22Rv1 (cell line): ENCODE results near the gene PCDH9.

Source experiments
- CTCF ChIP-seq: fragments of 450-650 bp; IDR thresholded peaks from 2 replicates; pipeline ENCODE4 v1.5.1; 2017; ENCODE audit warnings: mild to moderate bottlenecking
- ZFX ChIP-seq: fragments of 450-650 bp; IDR thresholded peaks from 2 replicates; pipeline ENCODE4 v1.6.1; 2017; ENCODE audit warnings: antibody characterized with exemption, borderline replicate concordance

GRCh38 chr13:66344805-66345517, 885.2 kb downstream of the PCDH9 start:
- TF ChIP-seq CTCF, result no peak
- no peak for TF ChIP-seq ZFX
